Right kidney (tissue), 1 donor: ENCODE measurements around the gene DPM2.

Source experiments
- DNase-seq: peaks from one replicate; pipeline ENCODE4 v3.0.0-alpha.2; 2016

DPM2 gene

GRCh38 chr9:127941062-127941960 is 3.7 kb upstream of the DPM2 start:
- no peak for DNase-seq

- no peak for DNase-seq
Observed at GRCh38 chr9:127940593-127940992, 2.9 kb upstream of the DPM2 start.

- DNase-seq, result no peak
Observed at GRCh38 chr9:127938298-127938690, 640 bp upstream of the DPM2 start.

GRCh38 chr9:127937056-127937387 is 632 bp downstream of the DPM2 start:
- DNase-seq, result no peak

- DNase-seq, result no peak
Observed at GRCh38 chr9:127936347-127936852, 1.3 kb downstream of the DPM2 start.

GRCh38 chr9:127935765-127936221 is 1.9 kb downstream of the DPM2 start:
- DNase-seq, result no peak

- no peak for DNase-seq
Observed at GRCh38 chr9:127934986-127935385, 2.7 kb downstream of the DPM2 start.

- DNase-seq, result no peak
Observed at GRCh38 chr9:127934248-127934647, 3.4 kb downstream of the DPM2 start.

GRCh38 chr9:127931092-127931881 is 6.4 kb downstream of the DPM2 start:
- no peak for DNase-seq

- DNase-seq, result peak; percentile 89
Observed at GRCh38 chr9:127930231-127931091, 7.2 kb downstream of the DPM2 start, which contains the start of gene PIP5KL1. Gene PIP5KL1, minus strand, starts transcription at chr9:127930777. Its CDS starts 25 bp downstream, at chr9:127930752.

GRCh38 chr9:127929625-127929979 is 8.1 kb downstream of the DPM2 start:
- no peak for DNase-seq

GRCh38 chr9:127928676-127929624 is 8.7 kb downstream of the DPM2 start:
- no peak for DNase-seq

GRCh38 chr9:127927988-127928675 is 9.5 kb downstream of the DPM2 start:
- DNase-seq, result peak; percentile 51

GRCh38 chr9:127927201-127927987 is 10.3 kb downstream of the DPM2 start:
- DNase-seq, result peak; percentile 62

- DNase-seq, result no peak
Observed at GRCh38 chr9:127926906-127927200, 10.8 kb downstream of the DPM2 start.

GRCh38 chr9:127925959-127926905 is 11.4 kb downstream of the DPM2 start:
- no peak for DNase-seq

- no peak for DNase-seq
Observed at GRCh38 chr9:127924736-127925444, 12.8 kb downstream of the DPM2 start.

- no peak for DNase-seq
Observed at GRCh38 chr9:127923771-127924170, 13.9 kb downstream of the DPM2 start.
